Endothelial cell of umbilical vein (primary cell): ENCODE data around the gene NXT1. TPM values are rescaled to one million over a fixed set of nuclear protein-coding genes. Genes with fewer than 3 reads are reported as not detected.

Experiments used
- BruUV-seq: library from RNA; stranded (reverse); fragments of 400-500 nt; replicated peaks from 2 replicates; lab custom pipeline; 2021; lab: Mats Ljungman, UMichigan
- CTCF ChIA-PET: fragments of 300-600, 350-600 bp; sonication (Branson Sonifier 250); formaldehyde crosslinking; loops from one replicate; lab custom pipeline; 2021; ENCODE audit warnings: antibody characterized with exemption, inconsistent platforms; lab: Charles Lee
- POLR2A ChIA-PET: fragments of 300-600, 350-600 bp; sonication (Branson Sonifier 250); formaldehyde crosslinking; loops from one replicate; lab custom pipeline; 2021; ENCODE audit warnings: antibody characterized with exemption, inconsistent platforms; lab: Charles Lee
- DNase-seq: peaks from one replicate; pipeline ENCODE4 v3.0.0-alpha.2; 2011; ENCODE audit warnings: low read depth, low spot score
- FAIRE-seq: peaks from 2 replicates; lab custom pipeline; 2011; peaks lifted over from hg19 to GRCh38; lab: Jason Lieb, UNC
- H2AFZ ChIP-seq: 2 replicates; pipeline ENCODE4 v1.6.0; 2012; ENCODE audit warnings: low read depth, low read length, control low read depth, inconsistent platforms
- H3K27ac ChIP-seq: 2 replicates; pipeline ENCODE4 v1.5.1; 2011; ENCODE audit warnings: low read depth, mild to moderate bottlenecking, control low read depth, low read length, moderate library complexity; ENCODE audit not compliant: insufficient read depth
- H3K27me3 ChIP-seq, 2 experiments: 2 replicates each; pipeline versions ENCODE4 v1.6.0 to v1.6.1; 2011; ENCODE audit warnings: low read length in 2 of 2, mixed read lengths in 1 of 2; ENCODE audit not compliant: control insufficient read depth in 2 of 2, insufficient read depth in 2 of 2
- H3K36me3 ChIP-seq, 2 experiments: 2 replicates in 1 of 2; 3 replicates in 1 of 2; pipeline ENCODE4 v1.5.1; 2011; ENCODE audit warnings: low read length in 2 of 2, mild to moderate bottlenecking in 1 of 2, moderate library complexity in 1 of 2; ENCODE audit not compliant: control insufficient read depth in 2 of 2, insufficient read depth in 2 of 2; ENCODE audit errors: extremely low read depth in 1 of 2
- H3K4me1 ChIP-seq: 3 replicates; pipeline ENCODE4 v1.5.1; 2011; ENCODE audit warnings: mild to moderate bottlenecking, low read length; ENCODE audit not compliant: control insufficient read depth, insufficient read depth; ENCODE audit errors: extremely low read depth
- H3K4me2 ChIP-seq: 2 replicates; pipeline ENCODE4 v1.6.1; 2011; ENCODE audit warnings: low read length, control low read depth, mixed read lengths; ENCODE audit not compliant: insufficient read depth
- H3K4me3 ChIP-seq, 3 experiments: fragments of 200-600 bp in 1 of 3; sonication (generic), shearing (Covaris generic) in 1 of 3; replicated peaks in 1 of 3; 2 replicates each; pipeline ENCODE4 v1.5.1; 2011 to 2016; ENCODE audit warnings: control low read depth in 3 of 3, low read length in 3 of 3, mild to moderate bottlenecking in 2 of 3, inconsistent platforms in 1 of 3, low read depth in 1 of 3, moderate library complexity in 1 of 3; ENCODE audit not compliant: insufficient read depth in 1 of 3
- H3K79me2 ChIP-seq: 2 replicates; pipeline ENCODE4 v1.6.0; 2012; ENCODE audit warnings: low read length, inconsistent platforms; ENCODE audit not compliant: control insufficient read depth, insufficient read depth
- H3K9ac ChIP-seq: replicated peaks from 2 replicates; pipeline ENCODE3; 2011; ENCODE audit warnings: low read length, control low read depth; ENCODE audit not compliant: insufficient read depth; ENCODE audit errors: extremely low read depth
- H3K9me1 ChIP-seq: replicated peaks from 3 replicates; pipeline ENCODE4 v1.6.0; 2011; ENCODE audit warnings: mild to moderate bottlenecking, low read length; ENCODE audit not compliant: control insufficient read depth, insufficient read depth; ENCODE audit errors: extremely low read depth
- H3K9me3 ChIP-seq: replicated peaks from 2 replicates; pipeline ENCODE4 v1.5.1; 2012; ENCODE audit warnings: low read length, inconsistent platforms; ENCODE audit not compliant: control insufficient read depth, insufficient read depth
- H4K20me1 ChIP-seq: replicated peaks from 2 replicates; pipeline ENCODE3; 2011; ENCODE audit warnings: mild to moderate bottlenecking, low read length; ENCODE audit not compliant: control insufficient read depth, insufficient read depth; ENCODE audit errors: extremely low read depth
- EZH2 ChIP-seq: IDR thresholded peaks from 2 replicates; pipeline ENCODE4 v1.6.1; 2012; ENCODE audit warnings: borderline replicate concordance, low read depth, mild to moderate bottlenecking, moderate library complexity, low read length, inconsistent platforms; ENCODE audit not compliant: severe bottlenecking
- FOS ChIP-seq: IDR thresholded peaks from 2 replicates; pipeline ENCODE4 v1.6.1; 2011; ENCODE audit warnings: mild to moderate bottlenecking, low read length, moderate library complexity, borderline replicate concordance; ENCODE audit not compliant: insufficient read depth
- GATA2 ChIP-seq: IDR thresholded peaks from 2 replicates; pipeline ENCODE4 v1.7.0; 2011; ENCODE audit warnings: low read depth, mild to moderate bottlenecking, moderate library complexity, mixed read lengths, low read length; ENCODE audit not compliant: insufficient read length, insufficient read depth
- JUN ChIP-seq: IDR thresholded peaks from 2 replicates; pipeline ENCODE4 v1.6.1; 2011; ENCODE audit warnings: borderline replicate concordance, low read depth; ENCODE audit not compliant: insufficient read length, insufficient read depth
- MYC ChIP-seq: IDR thresholded peaks from one replicate; pipeline ENCODE4 v1.6.1; 2011; ENCODE audit warnings: mild to moderate bottlenecking, low read depth, low read length
- POLR2A ChIP-seq: IDR thresholded peaks from 2 replicates; pipeline ENCODE4 v1.6.1; 2012; ENCODE audit warnings: low read depth, mild to moderate bottlenecking, control low read depth, low read length
- POLR2AphosphoS5 ChIP-seq: IDR thresholded peaks from 2 replicates; pipeline ENCODE4 v1.6.1; 2012; ENCODE audit warnings: low read depth, mild to moderate bottlenecking, control low read depth, low read length, moderate library complexity; ENCODE audit not compliant: insufficient read depth
- dilution Hi-C: fragments of 300-500 bp; cut with MboI; formaldehyde crosslinking; loops from one replicate; pipeline ENCODE4 v1.15.0; 2019; ENCODE audit warnings: low sequenced_read_pairs; ENCODE audit not compliant: extremely low pct_ligation_motif_present
- intact Hi-C: fragments of 100-400 bp; cut with micrococcal nuclease; formaldehyde crosslinking; loops from one replicate; pipeline ENCODE4 v1.10.0; 2022
- polyA plus RNA-seq, 4 experiments: library from polyadenylated mRNA; depleted of rRNA in 3 of 4; stranded (reverse) in 3 of 4; unstranded in 1 of 4; fragments of >200 nt; gene quantifications; 2 replicates each; pipeline versions ENCODE4 v1.2.1 to v1.2.3, GENCODE V29; 2011 to 2012; ENCODE audit warnings: missing spikeins in 1 of 4
- total RNA-seq: library from RNA; stranded (reverse); gene quantifications from 2 replicates; pipeline ENCODE4 v1.2.3, GENCODE V29; 2021
- TF ChIP-seq, protein P1 (sequence below), 2 donors: IDR thresholded peaks; 1 replicate in 1 of 2; 2 replicates in 1 of 2; pipeline ENCODE4 v1.5.1; 2011; ENCODE audit warnings: low read length in 2 of 2, mild to moderate bottlenecking in 2 of 2, moderate library complexity in 2 of 2, control low read depth in 1 of 2, inconsistent platforms in 1 of 2, low read depth in 1 of 2; ENCODE audit not compliant: insufficient read depth in 1 of 2; ENCODE audit errors: extremely low read depth in 1 of 2
- TF ChIP-seq, protein P2 (sequence below): IDR thresholded peaks from 2 replicates; pipeline ENCODE4 v1.6.1; 2011; ENCODE audit not compliant: insufficient read depth, insufficient read length

The NXT1 gene
- total and polyA plus RNA-seq, 2 donors (not counting 3 experiments of a cell fraction or from before 2014, with no cell fraction given): 27.1 to 39.2 TPM

DNA sequence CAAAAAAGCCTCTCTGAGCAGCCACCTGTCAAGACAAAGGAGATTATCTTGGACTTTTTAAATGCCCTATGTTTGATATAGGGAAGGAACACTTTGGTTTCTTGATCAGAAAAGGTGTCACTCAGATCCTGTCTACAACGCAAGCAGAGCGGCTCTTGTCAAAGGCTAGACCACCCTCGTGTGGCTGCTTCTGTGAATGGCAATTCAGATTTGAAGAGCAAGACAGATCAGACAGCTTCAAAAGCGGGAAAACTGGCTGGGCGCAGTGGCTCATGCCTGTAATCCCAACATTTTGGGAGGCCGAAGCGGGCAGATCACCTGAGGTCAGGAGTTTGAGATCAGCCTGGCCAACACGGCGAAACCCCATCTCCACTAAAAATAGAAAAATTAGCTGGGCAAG lies 10.1 kb upstream of the NXT1 start:
- ChIA-PET POLR2A (interaction anchor here (0.7 to 2.6 kb wide), 2 partner anchors 15 to 289 kb away, joined by 6 to 8 read pairs; no protein-coding TSS in a partner anchor), CTCF (interaction anchor here (0.5 to 8.8 kb wide), 72 partner anchors 9 to 1006 kb away, joined by 3 to 222 read pairs (median 5); partner anchors contain the start of genes CD93, NXT1 and THBD)
- Histone ChIP-seq H3K4me1 (no peaks in the 10 kb centered on the region), H3K27me3 (peaks cover 2 to 3% of the 10 kb centered on the region in 2 experiments), H3K27ac (no peak overlapping the region), H3K79me2 (no peaks in the 10 kb centered on the region), H4K20me1 (no peaks in the 10 kb centered on the region), H3K36me3 (no peaks in the 10 kb centered on the region), H3K9ac (no peak overlapping the region), H3K9me3 (no peaks in the 10 kb centered on the region), H3K4me2 (no peak overlapping the region), H2AFZ (no peak overlapping the region), H3K4me3 (no peak overlapping the region), H3K9me1 (no peaks in the 10 kb centered on the region)
- no TSS peak for BruUV-seq
- dilution Hi-C loops: no loop called here
- peak; percentile 84 for DNase-seq
- intact Hi-C loops: loop anchor here (1.0 kb wide), 5 partner anchors 95 to 1001 kb away; no protein-coding TSS in a partner anchor
- FAIRE-seq: peak; percentile 93
- TF ChIP-seq, protein P1, sequence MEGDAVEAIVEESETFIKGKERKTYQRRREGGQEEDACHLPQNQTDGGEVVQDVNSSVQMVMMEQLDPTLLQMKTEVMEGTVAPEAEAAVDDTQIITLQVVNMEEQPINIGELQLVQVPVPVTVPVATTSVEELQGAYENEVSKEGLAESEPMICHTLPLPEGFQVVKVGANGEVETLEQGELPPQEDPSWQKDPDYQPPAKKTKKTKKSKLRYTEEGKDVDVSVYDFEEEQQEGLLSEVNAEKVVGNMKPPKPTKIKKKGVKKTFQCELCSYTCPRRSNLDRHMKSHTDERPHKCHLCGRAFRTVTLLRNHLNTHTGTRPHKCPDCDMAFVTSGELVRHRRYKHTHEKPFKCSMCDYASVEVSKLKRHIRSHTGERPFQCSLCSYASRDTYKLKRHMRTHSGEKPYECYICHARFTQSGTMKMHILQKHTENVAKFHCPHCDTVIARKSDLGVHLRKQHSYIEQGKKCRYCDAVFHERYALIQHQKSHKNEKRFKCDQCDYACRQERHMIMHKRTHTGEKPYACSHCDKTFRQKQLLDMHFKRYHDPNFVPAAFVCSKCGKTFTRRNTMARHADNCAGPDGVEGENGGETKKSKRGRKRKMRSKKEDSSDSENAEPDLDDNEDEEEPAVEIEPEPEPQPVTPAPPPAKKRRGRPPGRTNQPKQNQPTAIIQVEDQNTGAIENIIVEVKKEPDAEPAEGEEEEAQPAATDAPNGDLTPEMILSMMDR (IDR thresholded peaks at IDR 0.05; ENCODE audit: extremely low read depth in 1 of 2, insufficient read depth in 1 of 2, low read depth in 1 of 2, low read length in 2 of 2): peak; percentile 64 to 71
- no peak for TF ChIP-seq EZH2

GRCh38 chr20:23341073-23341472 lies 9.5 kb upstream of the NXT1 start:
- FAIRE-seq (no peak), DNase-seq (no peak)
- TF ChIP-seq EZH2: no peak
- no peak for TF ChIP-seq FOS
- TF ChIP-seq, protein P1 (IDR thresholded peaks at IDR 0.05; ENCODE audit: extremely low read depth in 1 of 2, insufficient read depth in 1 of 2, low read depth in 1 of 2, low read length in 2 of 2): no peak
- no peak for TF ChIP-seq JUN
- TF ChIP-seq GATA2: no peak
- TF ChIP-seq POLR2A: no peak
- TF ChIP-seq, protein P2, sequence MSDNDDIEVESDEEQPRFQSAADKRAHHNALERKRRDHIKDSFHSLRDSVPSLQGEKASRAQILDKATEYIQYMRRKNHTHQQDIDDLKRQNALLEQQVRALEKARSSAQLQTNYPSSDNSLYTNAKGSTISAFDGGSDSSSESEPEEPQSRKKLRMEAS: no peak
- no peak for TF ChIP-seq MYC
- no peak for TF ChIP-seq POLR2AphosphoS5
- no peaks in the 10 kb centered on the region for H4K20me1 ChIP-seq
- CTCF ChIA-PET: interaction anchor here (0.5 to 8.8 kb wide), 74 partner anchors 8 to 1007 kb away, joined by 3 to 222 read pairs (median 5); partner anchors contain the start of genes CD93, NXT1 and THBD
- no TSS peak for BruUV-seq
- POLR2A ChIA-PET: interaction anchor here (0.6 to 2.6 kb wide), 3 partner anchors 14 to 1066 kb away, joined by 4 to 8 read pairs (median 6); no protein-coding TSS in a partner anchor
- no peak overlapping the region for H2AFZ ChIP-seq
- no peaks in the 10 kb centered on the region for H3K9me1 ChIP-seq
- intact Hi-C loops (no loop called here), dilution Hi-C loops (no loop called here)
- no peak overlapping the region for H3K4me2 ChIP-seq
- H3K4me3 ChIP-seq: no peak overlapping the region
- H3K27me3 ChIP-seq: peaks cover 2 to 3% of the 10 kb centered on the region in 2 experiments
- no peak overlapping the region for H3K9ac ChIP-seq
- no peak overlapping the region for H3K27ac ChIP-seq
- H3K9me3 ChIP-seq: no peaks in the 10 kb centered on the region
- no peaks in the 10 kb centered on the region for H3K79me2 ChIP-seq
- H3K4me1 ChIP-seq: no peaks in the 10 kb centered on the region
- H3K36me3 ChIP-seq: no peaks in the 10 kb centered on the region
